PC-3 (cell line): ENCODE measurements around the gene MAGEA9. TPM values are rescaled to one million over a fixed set of nuclear protein-coding genes. Genes with fewer than 3 reads are reported as not detected.

Source experiments
- ATAC-seq: fragments of 200-7000 bp; cut with Tn5 transposase; 2 replicates; pipeline ENCODE4 v1.9.1; 2020; ENCODE audit warnings: mild to moderate bottlenecking, moderate library complexity
- BruUV-seq: library from RNA; stranded (reverse); fragments of 400-500 nt; replicated peaks from 2 replicates; lab custom pipeline; 2021; lab: Mats Ljungman, UMichigan
- CTCF ChIA-PET: fragments of 300-600 bp; sonication (Branson Sonifier 250); formaldehyde crosslinking; loops from one replicate; lab custom pipeline; 2022; ENCODE audit warnings: antibody characterized with exemption; lab: Charles Lee
- POLR2A ChIA-PET: fragments of 300-600 bp; sonication (Branson Sonifier 250); formaldehyde crosslinking; loops from one replicate; lab custom pipeline; 2022; ENCODE audit warnings: antibody characterized with exemption; ENCODE audit not compliant: unreplicated experiment; lab: Charles Lee
- DNase-seq: peaks from one replicate; pipeline ENCODE4 v3.0.0-alpha.2; 2015
- H2AFZ ChIP-seq: fragments of 300-600 bp; sonication (generic); 2 replicates; pipeline ENCODE4 v1.6.0; 2016; ENCODE audit warnings: antibody characterized with exemption, low read length
- H3F3A ChIP-seq: fragments of 300-600 bp; sonication (generic); one replicate; pipeline ENCODE4 v1.6.0; 2017; ENCODE audit warnings: antibody characterized with exemption, low read length, control low read depth, mild to moderate bottlenecking; ENCODE audit not compliant: unreplicated experiment
- H3K27ac ChIP-seq: fragments of 300-600 bp; sonication (generic); 2 replicates; pipeline ENCODE4 v1.5.1; 2016; ENCODE audit warnings: mild to moderate bottlenecking, low read length
- H3K27me3 ChIP-seq: fragments of 300-600 bp; sonication (generic); 2 replicates; pipeline ENCODE4 v1.6.1; 2016; ENCODE audit warnings: low read length, mixed read lengths
- H3K36me3 ChIP-seq: fragments of 300-600 bp; sonication (generic); 2 replicates; pipeline ENCODE4 v1.6.1; 2016; ENCODE audit warnings: low read depth, mixed run types, low read length, mixed read lengths
- H3K4me1 ChIP-seq: fragments of 300-600 bp; sonication (generic); 2 replicates; pipeline ENCODE4 v1.5.1; 2016; ENCODE audit warnings: low read length; ENCODE audit not compliant: insufficient read depth
- H3K4me2 ChIP-seq: fragments of 300-600 bp; sonication (generic); 2 replicates; pipeline ENCODE4 v1.6.0; 2016; ENCODE audit warnings: low read length
- H3K4me3 ChIP-seq: fragments of 300-600 bp; sonication (generic); 2 replicates; pipeline ENCODE4 v1.5.1; 2016; ENCODE audit warnings: mild to moderate bottlenecking, low read length, mixed read lengths
- H3K79me2 ChIP-seq: fragments of 300-600 bp; sonication (generic); 2 replicates; pipeline ENCODE4 v1.6.1; 2017; ENCODE audit warnings: low read length, mixed read lengths
- H3K9ac ChIP-seq: fragments of 300-600 bp; sonication (generic); 2 replicates; pipeline ENCODE4 v1.6.0; 2016; ENCODE audit warnings: mild to moderate bottlenecking, low read length
- H3K9me2 ChIP-seq: fragments of 300-600 bp; sonication (generic); replicated peaks from 2 replicates; pipeline ENCODE4 v1.6.1; 2016; ENCODE audit warnings: mixed run types, low read length, mixed read lengths
- H3K9me3 ChIP-seq: fragments of 300-600 bp; sonication (generic); 2 replicates; pipeline ENCODE4 v1.6.1; 2016; ENCODE audit warnings: low read length, mixed read lengths
- H4K20me1 ChIP-seq: fragments of 300-600 bp; sonication (generic); 2 replicates; pipeline ENCODE4 v1.6.1; 2016; ENCODE audit warnings: low read length, mixed read lengths
- CTCF ChIP-seq: fragments of 300-600 bp; sonication (generic); conservative IDR thresholded peaks from 2 replicates; pipeline ENCODE4 v1.5.1; 2017; ENCODE audit warnings: antibody characterized with exemption, low read depth, mild to moderate bottlenecking, low read length
- EZH2 ChIP-seq: fragments of 300-600 bp; sonication (generic); IDR thresholded peaks from one replicate; pipeline ENCODE4 v1.6.1; 2017; ENCODE audit warnings: antibody characterized with exemption, mild to moderate bottlenecking, low read length; ENCODE audit not compliant: unreplicated experiment
- EZH2phosphoT487 ChIP-seq: fragments of 300-600 bp; sonication (generic); IDR thresholded peaks from 2 replicates; pipeline ENCODE4 v1.6.1; 2018; ENCODE audit warnings: mild to moderate bottlenecking, antibody characterized with exemption, low read length, borderline replicate concordance
- intact Hi-C: fragments of 100-400 bp; cut with micrococcal nuclease; formaldehyde crosslinking; loops from 2 replicates; pipeline ENCODE4 v1.9.0; 2023
- total RNA-seq: library from RNA; depleted of rRNA; stranded (reverse); fragments of >200 nt; gene quantifications from 2 replicates; pipeline ENCODE4 v1.2.3, GENCODE V29; 2014

MAGEA9 gene
- total RNA-seq, 1 experiment from 2014 or later = not detected

- ChIA-PET CTCF (no interaction called here), POLR2A (no interaction called here)
- Histone ChIP-seq H3K27ac (no peak overlapping the region), H4K20me1 (no peaks in the 10 kb centered on the region), H2AFZ (no peak overlapping the region), H3K4me1 (no peaks in the 10 kb centered on the region), H3K27me3 (peaks cover 11% of the 10 kb centered on the region), H3K9me2 (no peaks in the 10 kb centered on the region), H3K36me3 (no peaks in the 10 kb centered on the region), H3K4me3 (no peak overlapping the region), H3F3A (no peaks in the 10 kb centered on the region), H3K9me3 (no peaks in the 10 kb centered on the region), H3K4me2 (no peak overlapping the region), H3K79me2 (no peaks in the 10 kb centered on the region), H3K9ac (no peak overlapping the region)
- DNase-seq = no peak
- no peak for TF ChIP-seq EZH2phosphoT487
- TF ChIP-seq CTCF = no peak
- TF ChIP-seq EZH2 = no peak
- no TSS peak for BruUV-seq
- intact Hi-C loops = no loop called here
- ATAC-seq = no peak
Measured at GRCh38 chrX:149819371-149819770, 37.6 kb downstream of the MAGEA9 start.

- no TSS peak for BruUV-seq
- Histone ChIP-seq H3K4me3 (no peak overlapping the region), H4K20me1 (no peaks in the 10 kb centered on the region), H3K9me2 (no peaks in the 10 kb centered on the region), H3K9me3 (no peaks in the 10 kb centered on the region), H3K9ac (no peak overlapping the region), H3K4me2 (no peak overlapping the region), H3K79me2 (no peaks in the 10 kb centered on the region), H3K36me3 (no peaks in the 10 kb centered on the region), H3K27ac (no peak overlapping the region), H3K4me1 (no peaks in the 10 kb centered on the region), H2AFZ (no peak overlapping the region), H3F3A (no peaks in the 10 kb centered on the region), H3K27me3 (no peaks in the 10 kb centered on the region)
- POLR2A ChIA-PET = no interaction called here
- CTCF ChIA-PET = no interaction called here
- intact Hi-C loops = no loop called here
- ATAC-seq = no peak
- peak; percentile 30 for DNase-seq
- no peak for TF ChIP-seq EZH2
- TF ChIP-seq EZH2phosphoT487 = no peak
- peak; percentile 53 for TF ChIP-seq CTCF
Measured at GRCh38 chrX:149825424-149825823, 43.7 kb downstream of the MAGEA9 start.

- no peaks in the 10 kb centered on the region for H3K9me3 ChIP-seq
- no peak overlapping the region for H3K4me3 ChIP-seq
- BruUV-seq = no TSS peak
- no peak for DNase-seq
- H3K27ac ChIP-seq = no peak overlapping the region
- TF ChIP-seq EZH2phosphoT487 = no peak
- no peak for TF ChIP-seq CTCF
- no peak for TF ChIP-seq EZH2
- POLR2A ChIA-PET = no interaction called here
- CTCF ChIA-PET = no interaction called here
- H3K79me2 ChIP-seq = no peaks in the 10 kb centered on the region
- H3K9ac ChIP-seq = no peak overlapping the region
- no peak overlapping the region for H2AFZ ChIP-seq
- intact Hi-C loops = no loop called here
- no peaks in the 10 kb centered on the region for H3K36me3 ChIP-seq
- H3F3A ChIP-seq = no peaks in the 10 kb centered on the region
- H4K20me1 ChIP-seq = no peaks in the 10 kb centered on the region
- H3K4me1 ChIP-seq = no peaks in the 10 kb centered on the region
- no peaks in the 10 kb centered on the region for H3K27me3 ChIP-seq
- H3K4me2 ChIP-seq = no peak overlapping the region
- H3K9me2 ChIP-seq = no peaks in the 10 kb centered on the region
- ATAC-seq = no peak
Measured at GRCh38 chrX:149827254-149827653, 45.5 kb downstream of the MAGEA9 start.
